ENCODE measurements around the gene SHC1. TPM values are rescaled to one million over a fixed set of nuclear protein-coding genes. Genes with fewer than 3 reads are reported as not detected.

The SHC1 gene
- total and polyA plus RNA-seq, 2 donors (not counting 1 experiment from before 2014, with no cell fraction given), result 50.1 to 61.4 TPM

DNA sequence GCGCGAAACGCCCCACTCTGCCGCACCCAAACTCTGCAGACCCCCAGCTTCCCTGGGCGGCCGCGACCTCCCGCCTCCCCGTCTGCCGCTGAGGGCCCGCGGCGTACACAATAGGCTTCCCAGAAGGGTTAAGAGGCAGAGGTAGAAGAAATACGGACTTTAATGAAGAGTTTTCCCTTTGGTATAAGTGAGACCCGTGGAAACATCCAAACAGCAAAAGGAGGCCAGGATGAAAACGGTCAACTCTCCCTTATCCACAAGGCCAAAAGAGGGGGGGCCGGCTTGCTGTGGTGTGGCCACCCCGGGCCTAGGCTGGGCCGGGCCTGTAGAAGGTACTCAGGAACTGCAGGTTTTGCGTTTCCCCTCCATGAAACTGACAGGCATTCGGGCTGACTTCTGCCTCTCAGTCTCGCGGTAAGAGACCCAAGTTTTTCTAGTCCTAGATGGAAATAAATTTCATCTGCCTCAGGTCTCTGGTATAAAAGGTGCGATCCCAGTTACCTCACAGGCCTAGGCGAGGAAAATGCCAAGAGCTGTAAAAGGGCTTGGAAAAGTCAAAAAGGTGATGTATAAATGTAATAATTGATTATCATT is 8.3 kb downstream of the SHC1 start:
- Histone ChIP-seq H3K9me3 (ENCODE audit: control extremely low read depth in 1 of 3, control insufficient read depth in 2 of 3, insufficient read depth in 1 of 3, low read length in 2 of 3) (no peaks in the 10 kb centered on the region), H3K4me2 (replicated peaks; ENCODE audit: low read depth, low read length, poor library complexity, severe bottlenecking) (peak overlapping the region; percentile 94), H3K4me3 (ENCODE audit: control extremely low read depth in 1 of 5, extremely low read depth in 1 of 5, insufficient read depth in 1 of 5, low read depth in 2 of 5, low read length in 4 of 5) (peak overlapping the region; percentile 2 to 91 (median 81)), H3K27me3 (replicated peaks in 1 of 4; ENCODE audit: control extremely low read depth in 1 of 4, control insufficient read depth in 3 of 4, insufficient read depth in 4 of 4, low read length in 3 of 4) (no peaks in the 10 kb centered on the region), H4K20me1 (ENCODE audit: control insufficient read depth, insufficient read depth, low read length, poor library complexity, severe bottlenecking) (peaks cover 27% of the 10 kb centered on the region), H2AFZ (ENCODE audit: insufficient read depth, low read depth, low read length, poor library complexity, severe bottlenecking) (peak overlapping the region; percentile 92), H3K36me3 (replicated peaks in 1 of 2; ENCODE audit: control extremely low read depth in 1 of 2, control insufficient read depth in 1 of 2, extremely low read depth in 1 of 2, insufficient read depth in 2 of 2, low read length in 1 of 2) (peaks cover 6 to 57% of the 10 kb centered on the region in 2 experiments), H3K27ac (ENCODE audit: low read length in 2 of 2) (peak overlapping the region; percentile 33 to 96), H3K79me2 (ENCODE audit: control insufficient read depth, insufficient read depth, low read length) (peaks cover 60% of the 10 kb centered on the region), H3K4me1 (ENCODE audit: control insufficient read depth in 2 of 2, insufficient read depth in 2 of 2, low read length in 2 of 2) (peaks cover 19 to 31% of the 10 kb centered on the region in 2 donors), H3K9ac (ENCODE audit: low read length) (peak overlapping the region; percentile 86)
- H3K27me3 Mint-ChIP-seq, result no peaks in the 10 kb centered on the region
- POLR2A ChIA-PET, result interaction anchor here (0.7 to 2.5 kb wide), 6 partner anchors 10 to 123 kb away, joined by 3 to 26 read pairs (median 4); partner anchors contain the start of gene CKS1B
- peak overlapping the region; percentile 94 for H3K27ac Mint-ChIP-seq
- DNase-seq (no peak), ATAC-seq (ENCODE audit: low read depth) (peak; percentile 7)
- CTCF ChIA-PET, result interaction anchor here (0.6 to 6.5 kb wide), 10 partner anchors 10 to 147 kb away, joined by 3 to 61 read pairs (median 8); partner anchors contain the start of genes CKS1B, FLAD1, PMVK and SHC1
- WGBS (ENCODE audit: insufficient coverage), result 3% methylated on average over 14 of the region's 25 CpGs
- peak overlapping the region; percentile 91 for H3K4me3 Mint-ChIP-seq
- TF ChIP-seq EZH2 (IDR thresholded peaks at IDR 0.05; ENCODE audit: borderline replicate concordance, insufficient read depth, low read depth, low read length, poor library complexity, severe bottlenecking), result no peak
- TF ChIP-seq CTCF (IDR thresholded peaks at IDR 0.05), result no peak
- peaks cover 23% of the 10 kb centered on the region for H3K4me1 Mint-ChIP-seq
- H3K9me3 Mint-ChIP-seq (ENCODE audit: insufficient read depth), result no peaks in the 10 kb centered on the region
- intact Hi-C loops (cut with micrococcal nuclease), result loop anchor here (1.0 kb wide), 1 partner anchor 37 kb away; no protein-coding TSS in a partner anchor

All from B cell (primary cell).